Cardiac septum (tissue), 1 donor: ENCODE measurements around the gene HES3. TPM values are rescaled to one million over a fixed set of nuclear protein-coding genes. Genes with fewer than 3 reads are reported as not detected.
"Not testable (repeated sequence)": the region's sequence is repeated elsewhere in the genome, so short reads cannot be mapped to it uniquely, and the experiment has no call there.

Source experiments
- DNase-seq: peaks from one replicate; pipeline ENCODE4 v3.0.0-alpha.2; 2020; ENCODE audit warnings: low spot score
- intact Hi-C: fragments of 100-400 bp; cut with DNase I; formaldehyde crosslinking; loops from one replicate; pipeline ENCODE4 v1.14.0; 2022
- total RNA-seq: library from RNA; stranded (reverse); fragmentation: NEBNext Ultra II Directional; extraction: Animal tissue kit (Norgen Biotek cat#: 25700); gene quantifications from one replicate; pipeline ENCODE4 v1.2.1, GENCODE V29; 2021
- donor health status: DM: no; HTN: no; CAD: no.

HES3 gene
- total RNA-seq, 1 donor from 2014 or later = not detected

- DNase-seq = no peak
- intact Hi-C loops = no loop called here
Observed at GRCh38 chr1:6212193-6212959, 31.6 kb upstream of the HES3 start.

GRCh38 chr1:6218375-6219164, 25.4 kb upstream of the HES3 start:
- DNase-seq = no peak
- intact Hi-C loops = no loop called here

- DNase-seq, intact Hi-C loops: not testable (repeated sequence)
Observed at GRCh38 chr1:6219641-6220040, 24.3 kb upstream of the HES3 start.

- intact Hi-C loops = no loop called here
- no peak for DNase-seq
Observed at GRCh38 chr1:6220236-6220635, 23.7 kb upstream of the HES3 start.

- intact Hi-C loops = no loop called here
- DNase-seq = no peak
Observed at GRCh38 chr1:6221210-6221784, 22.7 kb upstream of the HES3 start.

- intact Hi-C loops = loop anchor here (2.0 kb wide), 1 partner anchor 16 kb away; the partner anchor contains the start of gene RNF207
Observed at GRCh38 chr1:6222636-6223035, 21.3 kb upstream of the HES3 start.

GRCh38 chr1:6223617-6224016, 20.4 kb upstream of the HES3 start:
- no peak for DNase-seq
- intact Hi-C loops = loop anchor here (2.0 kb wide), 1 partner anchor 17 kb away; the partner anchor contains the start of gene RNF207

More at GRCh38 chr1:6222636-6223035, 21.3 kb upstream of the HES3 start:
- peak; percentile 86 for DNase-seq

- DNase-seq = no peak
- intact Hi-C loops = no loop called here
Observed at GRCh38 chr1:6224718-6225117, 19.3 kb upstream of the HES3 start.

- intact Hi-C loops = no loop called here
- no peak for DNase-seq
Observed at GRCh38 chr1:6225651-6226050, 18.3 kb upstream of the HES3 start.

- DNase-seq = no peak
- intact Hi-C loops = no loop called here
Observed at GRCh38 chr1:6233376-6233775, 10.6 kb upstream of the HES3 start.

GRCh38 chr1:6234502-6235295, 9.3 kb upstream of the HES3 start:
- no peak for DNase-seq
- intact Hi-C loops = no loop called here

- no peak for DNase-seq
- intact Hi-C loops = no loop called here
Observed at GRCh38 chr1:6235296-6235677, 8.7 kb upstream of the HES3 start.

GRCh38 chr1:6237093-6237492, 6.9 kb upstream of the HES3 start:
- no peak for DNase-seq
- intact Hi-C loops = no loop called here

- intact Hi-C loops = no loop called here
- DNase-seq = no peak
Observed at GRCh38 chr1:6239213-6239752, 4.7 kb upstream of the HES3 start.

GRCh38 chr1:6239950-6240768, 3.8 kb upstream of the HES3 start:
- intact Hi-C loops = no loop called here

GRCh38 chr1:6241107-6241886, 2.7 kb upstream of the HES3 start:
- intact Hi-C loops = no loop called here
- no peak for DNase-seq

More at GRCh38 chr1:6239950-6240768, 3.8 kb upstream of the HES3 start:
- no peak for DNase-seq

GRCh38 chr1:6241887-6242740, 1.9 kb upstream of the HES3 start:
- intact Hi-C loops = no loop called here

More at GRCh38 chr1:6241887-6242740, 1.9 kb upstream of the HES3 start:
- no peak for DNase-seq
